NCI-H226 (cell line): ENCODE results near the gene SLC35D1.
"Not testable (repeated sequence)": the region's sequence is repeated elsewhere in the genome, so short reads cannot be mapped to it uniquely, and the experiment has no call there.

ENCODE experiments used
- DNase-seq: peaks from one replicate; pipeline ENCODE4 v3.0.0-alpha.2; 2015

Gene SLC35D1

GRCh38 chr1:66982561-66983260 is 71.2 kb downstream of the SLC35D1 start:
- DNase-seq = no peak

- no peak for DNase-seq
Measured at GRCh38 chr1:66981679-66982078, 72.3 kb downstream of the SLC35D1 start.

- no peak for DNase-seq
Measured at GRCh38 chr1:66980745-66981367, 73.1 kb downstream of the SLC35D1 start.

GRCh38 chr1:66979621-66980020 is 74.3 kb downstream of the SLC35D1 start:
- DNase-seq = not testable (repeated sequence)

GRCh38 chr1:66978201-66978600 is 75.7 kb downstream of the SLC35D1 start:
- no peak for DNase-seq

- no peak for DNase-seq
Measured at GRCh38 chr1:66968574-66968973, 85.4 kb downstream of the SLC35D1 start.

- not testable (repeated sequence) for DNase-seq
Measured at GRCh38 chr1:66966188-66966873, 87.6 kb downstream of the SLC35D1 start.

GRCh38 chr1:66957938-66958337 is 96.0 kb downstream of the SLC35D1 start:
- DNase-seq = no peak

- DNase-seq = no peak
Measured at GRCh38 chr1:66954208-66954607, 99.7 kb downstream of the SLC35D1 start.

- DNase-seq = peak; percentile 87
Measured at GRCh38 chr1:66951513-66951912, 102.4 kb downstream of the SLC35D1 start.
